ENCODE data around the gene ADRA2C.
A peak's percentile ranks its signal among the peaks of the same experiment; 100 is the strongest.

ADRA2C gene

DNA sequence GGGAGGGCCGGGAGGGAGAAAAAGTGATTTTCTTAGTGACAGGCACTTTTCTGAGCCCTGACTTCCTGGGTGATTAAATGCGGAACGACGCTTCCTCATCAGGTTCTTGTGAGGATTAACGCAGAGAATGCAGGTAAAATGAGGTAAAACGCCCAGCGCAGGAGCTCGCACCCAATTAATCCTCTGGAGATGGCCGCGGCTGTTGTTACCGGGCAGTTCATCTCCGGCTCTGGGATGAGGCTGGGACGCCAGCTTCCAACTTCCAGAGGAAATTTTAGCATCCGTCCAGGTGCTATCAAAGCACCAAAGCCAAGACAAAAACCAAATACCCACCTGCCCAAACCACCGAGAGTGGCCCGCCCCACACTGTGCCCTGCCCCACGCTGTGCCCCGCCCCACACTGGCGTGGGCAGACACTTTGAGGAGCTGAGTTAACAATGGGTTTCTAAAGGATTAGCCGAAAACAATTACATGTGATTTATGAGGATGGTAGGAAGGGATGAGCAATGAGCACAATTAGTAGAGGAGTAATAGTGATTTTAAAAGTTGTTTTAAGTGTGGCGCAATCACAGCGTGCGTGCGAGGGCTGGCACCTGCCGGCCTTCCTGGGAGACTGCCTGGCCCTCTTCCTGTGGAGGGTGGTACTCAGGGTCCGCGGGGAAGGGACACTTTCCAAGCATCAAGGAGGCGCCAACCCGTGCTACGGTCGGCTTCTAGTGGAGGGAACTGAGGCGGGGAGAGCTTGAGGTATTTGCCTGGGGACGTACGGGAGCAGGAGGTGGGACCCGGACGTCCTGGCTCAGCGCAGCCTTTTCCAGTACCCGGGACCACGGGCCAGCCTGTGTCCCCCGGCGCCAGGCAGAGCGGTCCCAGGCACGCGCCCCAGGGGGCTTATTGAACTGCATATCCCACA, 41.6 kb upstream of the ADRA2C start:
- TF ChIP-seq, protein P1, sequence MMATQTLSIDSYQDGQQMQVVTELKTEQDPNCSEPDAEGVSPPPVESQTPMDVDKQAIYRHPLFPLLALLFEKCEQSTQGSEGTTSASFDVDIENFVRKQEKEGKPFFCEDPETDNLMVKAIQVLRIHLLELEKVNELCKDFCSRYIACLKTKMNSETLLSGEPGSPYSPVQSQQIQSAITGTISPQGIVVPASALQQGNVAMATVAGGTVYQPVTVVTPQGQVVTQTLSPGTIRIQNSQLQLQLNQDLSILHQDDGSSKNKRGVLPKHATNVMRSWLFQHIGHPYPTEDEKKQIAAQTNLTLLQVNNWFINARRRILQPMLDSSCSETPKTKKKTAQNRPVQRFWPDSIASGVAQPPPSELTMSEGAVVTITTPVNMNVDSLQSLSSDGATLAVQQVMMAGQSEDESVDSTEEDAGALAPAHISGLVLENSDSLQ (IDR thresholded peaks at IDR 0.05): no peak
- TF ChIP-seq BHLHE40 (IDR thresholded peaks at IDR 0.05; ENCODE audit: borderline replicate concordance) (no peak), LEF1 (IDR thresholded peaks at IDR 0.05; ENCODE audit: borderline replicate concordance) (no peak), TARDBP (IDR thresholded peaks at IDR 0.05) (no peak), FOXA1 (IDR thresholded peaks at IDR 0.05) (no peak), HDGF (IDR thresholded peaks at IDR 0.05; ENCODE audit: borderline replicate concordance) (no peak), ARNT (IDR thresholded peaks at IDR 0.05) (no peak), CTBP1 (IDR thresholded peaks at IDR 0.05; ENCODE audit: borderline replicate concordance) (no peak), ZNF384 (IDR thresholded peaks at IDR 0.05) (no peak), ELF4 (IDR thresholded peaks at IDR 0.05) (no peak), NFRKB (IDR thresholded peaks at IDR 0.05) (no peak), FOXK2 (IDR thresholded peaks at IDR 0.05) (no peak), L3MBTL2 (conservative IDR thresholded peaks at IDR 0.05) (no peak), SP1 (IDR thresholded peaks at IDR 0.05) (no peak), SUZ12 (IDR thresholded peaks at IDR 0.05) (no peak), FOXM1 (IDR thresholded peaks at IDR 0.05; ENCODE audit: borderline replicate concordance) (no peak)
- POLR2A ChIA-PET: no interaction called here
- peak; percentile 19 for DNase-seq (ENCODE audit: extremely low spot score)
- CTCF ChIA-PET: no interaction called here

DNA sequence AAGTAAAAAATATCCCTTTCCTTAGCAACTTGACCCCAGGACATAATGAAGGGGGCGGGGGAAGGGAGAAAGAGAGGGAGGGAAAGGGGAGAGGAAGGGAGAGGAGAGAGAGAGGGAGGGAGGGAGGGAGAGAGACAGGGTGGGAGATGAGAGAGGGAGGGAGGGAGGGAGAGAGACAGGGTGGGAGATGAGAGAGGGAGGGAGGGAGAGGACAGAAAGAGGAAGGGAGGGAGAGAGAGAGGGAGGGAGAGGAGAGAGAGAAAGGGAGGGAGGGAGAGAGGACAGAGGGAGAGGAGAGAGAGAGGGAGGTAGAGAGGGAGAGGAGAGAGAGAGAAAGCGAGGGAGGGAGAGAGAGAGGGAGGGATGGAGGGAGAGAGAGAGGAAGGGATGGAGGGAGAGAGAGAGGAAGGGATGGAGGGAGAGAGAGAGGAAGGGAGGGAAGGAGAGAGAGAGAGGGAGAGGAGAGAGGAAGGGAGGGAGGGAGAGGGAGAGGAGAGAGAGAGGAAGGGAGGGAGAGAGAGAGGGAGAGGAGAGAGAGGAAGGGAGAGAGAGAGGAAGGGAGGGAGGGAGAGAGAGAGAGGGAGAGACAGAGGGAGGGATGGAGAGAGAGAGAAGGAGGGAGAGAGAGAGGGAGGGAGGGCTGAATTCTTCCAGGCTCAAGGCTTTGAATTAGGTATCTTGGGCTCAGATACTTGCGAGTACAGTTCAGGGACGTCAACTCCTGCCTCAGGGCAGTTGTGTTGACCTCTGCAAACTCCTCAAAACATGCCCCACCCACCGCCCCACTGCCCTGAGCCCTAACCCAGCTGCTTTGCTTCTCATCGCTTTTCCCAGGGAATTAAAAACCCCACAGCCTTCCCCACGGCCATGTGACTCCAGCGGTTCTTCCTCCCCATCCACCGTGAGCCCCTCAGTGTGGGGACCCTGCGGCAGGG, 40.0 kb upstream of the ADRA2C start:
- no peak for DNase-seq (ENCODE audit: extremely low spot score)
- POLR2A ChIA-PET: no interaction called here
- CTCF ChIA-PET: no interaction called here
- no peak for TF ChIP-seq CTBP1 (IDR thresholded peaks at IDR 0.05; ENCODE audit: borderline replicate concordance)
- no peak for TF ChIP-seq L3MBTL2 (conservative IDR thresholded peaks at IDR 0.05)
- no peak for TF ChIP-seq FOXK2 (IDR thresholded peaks at IDR 0.05)
- TF ChIP-seq FOXA1 (IDR thresholded peaks at IDR 0.05): no peak
- no peak for TF ChIP-seq FOXM1 (IDR thresholded peaks at IDR 0.05; ENCODE audit: borderline replicate concordance)
- no peak for TF ChIP-seq ZNF384 (IDR thresholded peaks at IDR 0.05)
- no peak for TF ChIP-seq HDGF (IDR thresholded peaks at IDR 0.05; ENCODE audit: borderline replicate concordance)
- TF ChIP-seq BHLHE40 (IDR thresholded peaks at IDR 0.05; ENCODE audit: borderline replicate concordance): no peak
- no peak for TF ChIP-seq TARDBP (IDR thresholded peaks at IDR 0.05)
- no peak for TF ChIP-seq SUZ12 (IDR thresholded peaks at IDR 0.05)
- TF ChIP-seq ARNT (IDR thresholded peaks at IDR 0.05): no peak
- no peak for TF ChIP-seq ELF4 (IDR thresholded peaks at IDR 0.05)
- TF ChIP-seq SP1 (IDR thresholded peaks at IDR 0.05): no peak
- no peak for TF ChIP-seq NFRKB (IDR thresholded peaks at IDR 0.05)
- TF ChIP-seq LEF1 (IDR thresholded peaks at IDR 0.05; ENCODE audit: borderline replicate concordance): no peak

DNA sequence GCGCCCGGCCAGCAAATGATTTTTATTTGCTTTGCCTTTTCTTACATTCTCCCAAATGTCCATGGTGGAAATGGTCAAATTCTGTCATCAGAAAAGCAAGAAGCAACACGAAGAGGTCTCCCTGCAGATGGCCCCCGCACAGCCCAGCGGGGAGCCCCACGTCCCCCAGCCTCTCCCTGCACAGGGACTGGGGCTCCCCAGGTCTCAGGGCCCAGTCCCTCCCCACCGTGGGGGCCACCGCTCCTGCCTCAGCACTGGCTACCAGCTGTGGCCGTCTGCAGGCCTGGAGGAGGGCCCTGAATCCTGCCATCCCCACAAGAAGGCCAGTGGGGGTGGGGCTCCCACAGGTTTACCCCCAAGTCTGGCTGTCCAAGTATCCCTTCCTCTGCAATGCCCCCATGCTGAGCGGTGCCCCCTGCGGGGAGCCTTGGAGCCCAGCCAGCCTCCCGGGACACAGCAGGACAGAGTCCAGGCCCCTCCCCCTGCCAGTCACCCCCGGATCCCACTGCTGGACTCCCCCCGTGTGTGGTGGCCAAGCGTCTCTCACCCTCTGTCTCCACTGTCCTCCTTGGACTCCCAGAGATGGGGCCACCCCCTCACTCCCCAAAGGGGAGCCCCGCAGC, 38.2 kb upstream of the ADRA2C start:
- CTCF ChIA-PET: no interaction called here
- DNase-seq (ENCODE audit: extremely low spot score): no peak
- POLR2A ChIA-PET: no interaction called here
- TF ChIP-seq ELF4 (IDR thresholded peaks at IDR 0.05) (no peak), TARDBP (IDR thresholded peaks at IDR 0.05) (no peak), LEF1 (IDR thresholded peaks at IDR 0.05; ENCODE audit: borderline replicate concordance) (no peak), L3MBTL2 (conservative IDR thresholded peaks at IDR 0.05) (no peak), ZNF384 (IDR thresholded peaks at IDR 0.05) (no peak), SUZ12 (IDR thresholded peaks at IDR 0.05) (no peak), CTBP1 (IDR thresholded peaks at IDR 0.05; ENCODE audit: borderline replicate concordance) (no peak), BHLHE40 (IDR thresholded peaks at IDR 0.05; ENCODE audit: borderline replicate concordance) (no peak), HDGF (IDR thresholded peaks at IDR 0.05; ENCODE audit: borderline replicate concordance) (no peak)
- TF ChIP-seq, protein P1 (IDR thresholded peaks at IDR 0.05): no peak

DNA sequence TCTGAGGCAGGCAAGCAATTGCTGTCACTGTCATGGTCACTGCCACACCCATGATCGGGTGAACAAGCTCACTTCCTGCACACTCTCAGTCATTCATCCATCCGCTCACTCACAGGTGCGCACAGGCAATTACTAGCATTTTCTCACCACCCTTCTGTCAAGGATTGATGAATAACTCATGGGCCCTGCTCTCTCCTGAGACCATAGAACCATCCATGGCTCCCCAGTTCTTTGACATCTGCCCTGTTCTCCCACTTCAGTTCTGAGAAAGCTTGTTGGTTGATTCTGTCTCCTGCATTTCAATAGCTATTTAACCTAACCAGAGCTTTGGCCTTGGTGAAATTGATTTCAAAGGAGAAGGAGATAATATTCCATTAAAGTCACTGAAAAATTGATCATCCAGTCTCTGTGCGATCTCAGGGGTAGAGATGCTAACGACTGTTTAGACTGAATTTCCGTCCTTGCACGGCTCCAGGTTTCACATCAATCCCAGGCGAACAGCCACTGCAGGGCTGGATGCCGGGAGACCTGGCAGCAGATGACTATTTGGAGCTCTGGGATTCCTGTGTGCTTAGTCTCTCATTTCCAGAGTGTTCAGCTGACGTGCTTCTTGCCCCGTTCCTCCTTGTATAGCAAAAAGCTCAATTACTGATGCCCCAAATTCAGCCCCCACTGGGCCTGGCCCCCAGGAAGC, 36.9 kb upstream of the ADRA2C start:
- DNase-seq (ENCODE audit: extremely low spot score): no peak
- CTCF ChIA-PET: no interaction called here
- no peak for TF ChIP-seq SUZ12 (IDR thresholded peaks at IDR 0.05)
- no peak for TF ChIP-seq FOXM1 (IDR thresholded peaks at IDR 0.05; ENCODE audit: borderline replicate concordance)
- TF ChIP-seq FOXA1 (IDR thresholded peaks at IDR 0.05): no peak
- no peak for TF ChIP-seq ARNT (IDR thresholded peaks at IDR 0.05)
- no peak for TF ChIP-seq L3MBTL2 (conservative IDR thresholded peaks at IDR 0.05)
- TF ChIP-seq NFRKB (IDR thresholded peaks at IDR 0.05): no peak
- no peak for TF ChIP-seq LEF1 (IDR thresholded peaks at IDR 0.05; ENCODE audit: borderline replicate concordance)
- TF ChIP-seq TARDBP (IDR thresholded peaks at IDR 0.05): no peak
- no peak for TF ChIP-seq HDGF (IDR thresholded peaks at IDR 0.05; ENCODE audit: borderline replicate concordance)
- TF ChIP-seq, protein P1 (IDR thresholded peaks at IDR 0.05): no peak
- no peak for TF ChIP-seq SP1 (IDR thresholded peaks at IDR 0.05)
- no peak for TF ChIP-seq ZNF384 (IDR thresholded peaks at IDR 0.05)
- TF ChIP-seq FOXK2 (IDR thresholded peaks at IDR 0.05): no peak
- no peak for TF ChIP-seq CTBP1 (IDR thresholded peaks at IDR 0.05; ENCODE audit: borderline replicate concordance)
- TF ChIP-seq ELF4 (IDR thresholded peaks at IDR 0.05): no peak
- no peak for TF ChIP-seq BHLHE40 (IDR thresholded peaks at IDR 0.05; ENCODE audit: borderline replicate concordance)
- POLR2A ChIA-PET: interaction anchor here (0.7 kb wide), 1 partner anchor 16 kb away, joined by 3 read pairs; no protein-coding TSS in a partner anchor
